Heart left ventricle (tissue), 13 donors: Measurements from ENCODE around the gene BMPR1A.

Source experiments
- CTCF ChIP-seq, 12 donors: fragments of 200-600 bp; sonication (generic) in 4 of 12; IDR thresholded peaks; one replicate each; pipeline versions ENCODE4 v1.5.0 to v1.8.0; 2018 to 2022; ENCODE audit warnings: antibody characterized with exemption in 12 of 12, mild to moderate bottlenecking in 5 of 12
- POLR2A ChIP-seq, 2 donors: fragments of 450-650 bp; IDR thresholded peaks; one replicate each; pipeline ENCODE4 v1.6.1; 2017; ENCODE audit warnings: antibody characterized with exemption in 2 of 2, mild to moderate bottlenecking in 2 of 2, moderate library complexity in 2 of 2
- donor health status: ischemic (EF 13 %, LVEDD 7.1; RV severe dilation, severe dysfunction).
- donor health status: DM: no; HTN: yes; CAD: no.
- donor health status: DM: no; HTN: no; CAD: no.
- donor health status: ischemic (EF 25% LVEDD 6.9; RV normal size, moderate dysfunction).
- donor health status: ischemic (EF 25% LVEDD 5.7; RV mildly dilated, moderate dysfunction).
- donor health status: ischemic (EF 35%, LVEDD 5.7; RV mildly dilated, moderate dysfunction).
- donor health status: nonischemic (EF 11% LVEDD 7.7; RV severe dilation, severe dysfunction).
- donor health status: DM: yes; HTN: yes; CAD: no.
- donor health status: PGD.
- donor health status: ischemic (EF 29% LVEDD 5.4; RV normal size, mild dysfunction).
- donor health status: nonischemic (EF 23%, LVEDD 6.1; RV moderate dilation, normal function).

GRCh38 chr10:86756511-86757112 lies at the start of gene BMPR1A:
- TF ChIP-seq CTCF (IDR thresholded peaks at IDR 0.05) (no peak), POLR2A (IDR thresholded peaks at IDR 0.05) (no peak)
